ENCODE results near the gene MFAP1.

MFAP1 gene

GRCh38 chr15:43792761-43793476 lies 31.6 kb downstream of the MFAP1 start:
- no peaks in the 10 kb centered on the region for H3K36me3 ChIP-seq (ENCODE audit: insufficient read depth)
- peak overlapping the region; percentile 93 for H3K9ac ChIP-seq
- no peak overlapping the region for H3K4me3 ChIP-seq (IDR thresholded peaks at IDR 0.05; ENCODE audit: insufficient read depth, low read depth, low read length)
- peak overlapping the region; percentile 63 for H3K27ac ChIP-seq
- H2AFZ ChIP-seq (ENCODE audit: low read depth): peak overlapping the region; percentile 39; the same call in 1 of the 2 replicates
- H3K4me1 ChIP-seq (ENCODE audit: low read depth, poor library complexity, severe bottlenecking): peaks cover 20% of the 10 kb centered on the region
- TF ChIP-seq CTCF (conservative IDR thresholded peaks at IDR 0.05; ENCODE audit: low read depth, low read length): no peak
- H3K27me3 ChIP-seq (ENCODE audit: insufficient read depth, low read depth): no peaks in the 10 kb centered on the region
- H3K4me2 ChIP-seq: peak overlapping the region; percentile 89
- peaks cover 25% of the 10 kb centered on the region for H3K79me2 ChIP-seq (ENCODE audit: insufficient read depth, low read depth)
- H4K20me1 ChIP-seq (ENCODE audit: insufficient read depth): no peaks in the 10 kb centered on the region

DNA sequence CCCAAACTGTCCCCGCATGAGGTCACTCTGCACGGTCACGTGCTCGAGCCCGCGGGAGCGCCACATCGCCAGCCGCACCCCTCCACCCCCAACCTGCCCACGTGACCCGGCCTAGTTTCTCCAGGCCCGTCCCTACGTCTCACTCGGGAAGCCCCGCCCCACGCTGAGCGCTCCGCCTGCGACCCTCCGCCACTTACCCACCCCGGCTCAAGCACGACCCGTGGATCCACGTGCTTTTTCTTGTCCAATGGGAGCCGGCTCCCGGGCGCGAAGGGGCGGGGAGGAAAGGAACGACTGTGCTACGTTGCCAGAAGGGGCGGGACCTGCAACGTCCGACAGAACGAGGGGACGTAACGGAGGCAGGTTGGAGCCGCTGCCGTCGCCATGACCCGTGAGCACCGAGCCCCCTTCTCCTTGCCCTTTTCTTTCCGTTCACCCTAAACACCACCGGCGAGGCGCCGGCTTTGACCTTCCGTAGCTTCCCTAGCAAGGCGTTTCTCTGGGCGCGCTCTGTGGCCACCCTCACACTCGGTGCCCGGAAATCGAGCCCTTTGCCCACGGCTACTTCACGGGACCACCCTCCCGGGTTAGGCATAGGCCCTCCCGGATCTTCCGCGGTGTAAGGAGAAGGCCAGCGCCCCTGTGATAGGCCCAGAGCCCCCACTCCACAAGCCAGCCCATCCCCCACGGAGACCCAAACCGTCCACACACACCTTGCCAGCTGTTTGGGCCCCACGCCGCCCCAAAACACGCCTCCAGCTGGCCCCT lies 32.3 kb downstream of the MFAP1 start, which contains the start of gene SERF2:
TSS of gene SERF2 (plus strand) at position 328 of the 768 bp plus-strand sequence. CDS start at position 385, 57 bp downstream.
- H3K27me3 ChIP-seq (ENCODE audit: insufficient read depth, low read depth): no peaks in the 10 kb centered on the region
- TF ChIP-seq CTCF (conservative IDR thresholded peaks at IDR 0.05; ENCODE audit: low read depth, low read length): no peak
- peak within 1 kb of the TSS; percentile 99 for H2AFZ ChIP-seq (ENCODE audit: low read depth)
- peak within 1 kb of the TSS; percentile 89 for H3K4me2 ChIP-seq
- no peaks in the 10 kb centered on the region for H3K36me3 ChIP-seq (ENCODE audit: insufficient read depth)
- peaks cover 20% of the 10 kb centered on the region for H3K4me1 ChIP-seq (ENCODE audit: low read depth, poor library complexity, severe bottlenecking)
- H4K20me1 ChIP-seq (ENCODE audit: insufficient read depth): no peaks in the 10 kb centered on the region
- no peak within 1 kb of the TSS for H3K4me3 ChIP-seq (IDR thresholded peaks at IDR 0.05; ENCODE audit: insufficient read depth, low read depth, low read length)
- H3K27ac ChIP-seq: peak within 1 kb of the TSS; percentile 63
- H3K79me2 ChIP-seq (ENCODE audit: insufficient read depth, low read depth): peaks cover 25% of the 10 kb centered on the region
- peak within 1 kb of the TSS; percentile 93 for H3K9ac ChIP-seq

DNA sequence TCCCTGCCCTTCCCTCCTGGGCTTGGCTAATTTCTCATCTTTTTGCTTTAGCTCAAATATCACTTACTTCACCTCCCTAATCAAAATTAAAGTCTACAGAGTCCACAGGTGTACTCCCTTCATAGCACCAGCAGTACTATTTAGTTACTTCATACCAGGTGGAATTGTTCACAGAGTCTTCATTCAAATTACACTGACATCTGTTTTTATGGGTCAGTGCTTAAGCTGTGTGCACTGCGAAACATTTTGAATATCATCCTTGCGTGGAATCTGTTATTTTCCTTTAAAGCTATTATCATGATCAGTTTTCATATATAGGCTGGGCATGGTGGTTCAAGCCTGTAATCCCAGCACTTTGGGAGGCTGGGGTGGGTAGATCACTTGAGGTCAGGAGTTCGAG lies 35.1 kb downstream of the MFAP1 start:
- peak overlapping the region; percentile 51 for H3K4me2 ChIP-seq
- H3K4me3 ChIP-seq (IDR thresholded peaks at IDR 0.05; ENCODE audit: insufficient read depth, low read depth, low read length): no peak overlapping the region
- no peak for TF ChIP-seq CTCF (conservative IDR thresholded peaks at IDR 0.05; ENCODE audit: low read depth, low read length)
- no peak overlapping the region; the same call in 1 of the 2 replicates for H3K9ac ChIP-seq
- H2AFZ ChIP-seq (ENCODE audit: low read depth): peak overlapping the region; percentile 74
- H3K27me3 ChIP-seq (ENCODE audit: insufficient read depth, low read depth): no peaks in the 10 kb centered on the region; the same call in 1 of the 2 replicates
- H4K20me1 ChIP-seq (ENCODE audit: insufficient read depth): no peaks in the 10 kb centered on the region
- H3K27ac ChIP-seq: no peak overlapping the region
- peaks cover 22% of the 10 kb centered on the region for H3K79me2 ChIP-seq (ENCODE audit: insufficient read depth, low read depth)
- H3K36me3 ChIP-seq (ENCODE audit: insufficient read depth): no peaks in the 10 kb centered on the region
- H3K4me1 ChIP-seq (ENCODE audit: low read depth, poor library complexity, severe bottlenecking): peaks cover 20% of the 10 kb centered on the region

DNA sequence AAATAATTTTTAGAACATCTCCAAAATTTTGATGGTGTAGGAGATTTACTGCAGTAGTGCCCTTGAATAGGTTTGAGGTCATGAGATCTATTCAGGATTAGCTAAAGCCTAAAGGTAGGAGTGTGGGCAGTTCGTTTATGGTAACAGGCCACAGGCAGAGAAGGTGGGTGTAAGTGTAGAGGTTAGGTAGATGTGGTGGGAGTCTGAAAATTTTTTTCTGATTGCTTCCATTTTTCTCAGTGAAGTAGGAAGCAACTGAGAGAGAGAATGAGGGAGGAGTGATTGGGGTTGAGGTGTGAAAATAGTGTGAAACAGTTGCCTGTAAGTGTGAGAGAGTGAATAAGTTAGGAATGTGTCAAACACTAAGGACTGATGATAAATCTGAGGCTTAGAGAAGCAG lies 45.5 kb downstream of the MFAP1 start:
- no peak for TF ChIP-seq CTCF (conservative IDR thresholded peaks at IDR 0.05; ENCODE audit: low read depth, low read length)
- H3K36me3 ChIP-seq (ENCODE audit: insufficient read depth): no peaks in the 10 kb centered on the region
- H3K9ac ChIP-seq: no peak overlapping the region
- H3K27ac ChIP-seq: no peak overlapping the region
- peaks cover 38% of the 10 kb centered on the region for H3K27me3 ChIP-seq (ENCODE audit: insufficient read depth, low read depth)
- H3K79me2 ChIP-seq (ENCODE audit: insufficient read depth, low read depth): no peaks in the 10 kb centered on the region
- no peak overlapping the region for H3K4me3 ChIP-seq (IDR thresholded peaks at IDR 0.05; ENCODE audit: insufficient read depth, low read depth, low read length)
- 0 out of 2 replicates have a peak, but pooled peaks cover 4% of the 10 kb centered on the region for H4K20me1 ChIP-seq (ENCODE audit: insufficient read depth)
- peaks cover 10% of the 10 kb centered on the region for H3K4me1 ChIP-seq (ENCODE audit: low read depth, poor library complexity, severe bottlenecking)
- H2AFZ ChIP-seq (ENCODE audit: low read depth): no peak overlapping the region
- no peak overlapping the region for H3K4me2 ChIP-seq

All from KMS-11 (cell line).